GM15510 (cell line): ENCODE measurements around the gene EEFSEC.
A peak's percentile ranks its signal among the peaks of the same experiment; 100 is the strongest.

Experiments
- POLR2A ChIP-seq: IDR thresholded peaks from 3 replicates; pipeline ENCODE4 v1.6.1; 2011; ENCODE audit warnings: borderline replicate concordance; ENCODE audit not compliant: insufficient read length; ENCODE audit errors: extremely low read depth

The EEFSEC gene, protein sequence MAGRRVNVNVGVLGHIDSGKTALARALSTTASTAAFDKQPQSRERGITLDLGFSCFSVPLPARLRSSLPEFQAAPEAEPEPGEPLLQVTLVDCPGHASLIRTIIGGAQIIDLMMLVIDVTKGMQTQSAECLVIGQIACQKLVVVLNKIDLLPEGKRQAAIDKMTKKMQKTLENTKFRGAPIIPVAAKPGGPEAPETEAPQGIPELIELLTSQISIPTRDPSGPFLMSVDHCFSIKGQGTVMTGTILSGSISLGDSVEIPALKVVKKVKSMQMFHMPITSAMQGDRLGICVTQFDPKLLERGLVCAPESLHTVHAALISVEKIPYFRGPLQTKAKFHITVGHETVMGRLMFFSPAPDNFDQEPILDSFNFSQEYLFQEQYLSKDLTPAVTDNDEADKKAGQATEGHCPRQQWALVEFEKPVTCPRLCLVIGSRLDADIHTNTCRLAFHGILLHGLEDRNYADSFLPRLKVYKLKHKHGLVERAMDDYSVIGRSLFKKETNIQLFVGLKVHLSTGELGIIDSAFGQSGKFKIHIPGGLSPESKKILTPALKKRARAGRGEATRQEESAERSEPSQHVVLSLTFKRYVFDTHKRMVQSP

DNA sequence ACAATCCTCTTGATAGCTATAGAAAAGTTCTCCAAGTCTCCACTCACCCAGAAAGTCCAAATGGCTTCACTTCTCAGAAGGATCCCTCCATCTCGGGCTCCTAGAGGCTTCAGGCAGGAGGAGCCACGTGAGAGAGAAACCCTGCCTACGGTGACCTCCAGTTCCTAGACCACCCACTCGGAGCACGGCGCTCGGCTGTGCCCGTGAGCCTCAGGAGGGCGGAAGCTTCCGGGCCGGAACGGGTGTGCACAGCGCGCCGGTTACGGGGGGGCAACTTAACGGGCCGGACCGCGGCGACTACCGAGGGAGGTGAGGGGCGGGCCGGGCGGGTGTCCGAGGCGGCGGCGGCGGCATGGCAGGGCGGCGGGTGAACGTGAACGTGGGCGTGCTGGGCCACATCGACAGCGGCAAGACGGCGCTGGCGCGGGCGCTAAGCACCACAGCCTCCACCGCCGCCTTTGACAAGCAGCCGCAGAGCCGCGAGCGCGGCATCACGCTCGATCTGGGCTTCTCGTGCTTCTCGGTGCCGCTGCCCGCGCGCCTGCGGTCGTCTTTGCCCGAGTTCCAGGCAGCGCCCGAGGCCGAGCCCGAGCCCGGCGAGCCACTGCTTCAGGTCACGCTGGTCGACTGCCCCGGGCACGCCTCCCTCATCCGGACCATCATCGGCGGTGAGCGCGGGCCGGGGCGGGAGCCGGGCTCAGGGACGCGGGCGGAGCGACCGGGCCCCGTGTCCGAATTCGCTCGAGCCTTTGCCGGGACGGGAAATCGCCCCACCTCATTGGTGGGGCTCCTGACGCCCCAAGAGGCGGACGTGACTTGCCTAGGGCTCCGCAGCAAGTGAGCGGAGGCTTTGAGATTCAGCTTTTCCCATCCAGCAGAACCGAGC, at the start of gene EEFSEC:
Gene EEFSEC, plus strand, starts transcription at position 326 of the 886 bp plus-strand sequence. Its CDS starts 27 bp downstream, at position 353.
- peak; percentile 77 for TF ChIP-seq POLR2A

DNA sequence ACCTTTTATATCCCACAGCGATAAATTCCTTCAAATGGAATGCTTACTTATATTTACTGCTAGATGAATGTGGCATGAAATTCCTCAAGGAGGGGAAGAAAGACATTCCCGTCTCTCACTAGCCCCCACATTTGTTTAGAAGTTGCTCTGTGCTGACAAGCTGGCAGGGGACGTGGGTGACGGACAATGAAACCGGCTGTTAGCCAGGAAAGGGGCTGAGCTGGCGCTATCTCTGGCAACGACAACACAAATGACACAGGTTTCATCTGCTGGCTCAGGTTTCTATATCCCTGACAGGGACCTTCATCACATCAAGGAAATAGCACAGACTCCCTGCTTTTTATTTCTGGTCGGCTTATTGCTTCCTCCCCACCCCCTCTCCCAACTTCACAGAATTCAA, 45.4 kb upstream of the EEFSEC start:
- no peak for TF ChIP-seq POLR2A

DNA sequence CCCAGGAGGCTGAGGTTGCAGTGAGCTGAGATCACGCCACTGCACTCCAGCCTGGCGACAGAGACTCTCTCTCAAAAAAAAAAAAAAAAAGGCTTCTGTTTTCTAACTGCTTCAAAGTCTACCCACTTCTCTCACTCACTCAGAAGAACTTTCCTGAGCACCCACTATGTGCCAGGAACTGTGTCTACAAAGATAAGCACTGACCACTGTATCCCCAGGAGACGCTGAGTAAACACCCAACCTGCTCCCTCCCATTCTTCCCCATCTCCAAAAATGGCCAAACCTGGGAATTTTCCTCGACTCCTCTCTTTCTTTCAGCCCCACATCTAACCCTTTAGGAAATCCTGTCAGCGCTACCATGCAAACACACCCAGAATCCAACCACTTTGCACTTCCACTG, 42.1 kb upstream of the EEFSEC start:
- no peak for TF ChIP-seq POLR2A

DNA sequence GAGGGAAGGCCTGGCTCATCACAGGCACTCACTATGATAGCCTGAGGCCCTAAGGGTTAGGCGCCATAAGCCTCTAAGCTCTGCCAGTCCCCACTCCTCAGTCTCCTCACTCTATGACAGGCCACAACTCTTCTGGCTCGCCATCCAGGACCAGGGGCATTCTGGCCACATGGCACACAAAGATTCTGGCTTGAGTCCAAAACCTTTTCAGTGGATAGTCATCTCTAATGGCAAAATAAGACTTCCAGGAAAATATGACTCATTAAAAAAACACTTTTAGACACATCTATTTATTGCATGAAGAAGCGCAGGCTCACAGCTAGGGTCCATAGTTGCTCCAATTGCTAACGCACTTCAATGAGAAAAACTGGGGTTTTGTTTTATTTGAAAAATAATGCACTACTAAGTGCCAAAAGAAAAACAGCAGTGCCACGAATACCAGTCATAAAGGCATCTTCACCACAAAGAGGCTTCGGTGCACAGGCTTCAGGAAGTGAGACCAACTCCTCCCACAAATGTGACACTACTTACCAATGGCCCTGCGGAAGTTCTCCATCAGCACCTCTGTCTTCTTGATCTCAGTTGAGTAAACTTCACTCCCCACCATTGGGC, 40.8 kb upstream of the EEFSEC start:
- no peak for TF ChIP-seq POLR2A

DNA sequence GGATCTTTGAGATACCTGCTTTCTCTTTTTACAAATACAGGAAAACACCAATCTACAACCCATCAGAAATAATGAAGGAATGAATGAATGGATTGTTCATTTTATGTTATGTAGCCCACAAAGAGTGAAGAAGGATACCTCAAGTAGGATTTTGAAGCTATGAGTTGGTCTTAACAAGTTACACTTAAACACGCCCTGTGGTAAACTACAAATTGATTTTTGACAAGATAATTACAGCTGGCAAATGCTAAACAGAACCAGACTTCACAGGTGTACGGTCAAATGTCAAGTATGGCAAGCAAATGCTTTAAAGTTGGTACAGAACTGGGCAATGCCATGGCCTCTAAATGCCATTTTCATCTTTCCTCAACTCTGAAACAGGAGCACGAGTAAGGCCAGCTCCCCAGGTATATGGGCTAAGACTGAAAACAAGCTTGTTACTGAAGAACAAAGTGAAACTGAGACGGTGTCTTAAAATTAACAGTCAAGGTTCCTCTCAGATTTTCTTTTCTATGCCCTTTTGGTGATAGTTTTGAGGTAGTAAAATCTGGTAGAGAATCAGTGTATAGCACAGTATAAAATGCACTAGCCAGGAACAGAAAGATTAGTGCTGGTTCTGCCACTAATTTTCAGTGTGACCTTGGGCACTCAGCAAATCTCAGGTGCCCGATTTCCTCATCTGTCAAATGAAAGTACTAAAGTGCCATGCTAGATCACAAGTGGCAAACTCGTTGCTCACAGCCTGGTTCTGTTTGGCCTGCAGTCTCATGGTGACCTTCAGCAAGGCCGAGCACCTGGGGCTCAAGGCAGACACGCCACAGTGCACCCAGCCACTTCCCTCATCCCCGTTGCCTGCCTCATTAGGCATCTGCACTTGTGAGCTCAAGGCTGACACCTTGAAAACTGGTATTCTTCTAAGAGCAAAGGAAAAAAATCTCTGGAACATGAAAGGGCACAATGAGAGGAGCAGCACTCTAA, 39.2 kb upstream of the EEFSEC start:
- TF ChIP-seq POLR2A, result no peak

DNA sequence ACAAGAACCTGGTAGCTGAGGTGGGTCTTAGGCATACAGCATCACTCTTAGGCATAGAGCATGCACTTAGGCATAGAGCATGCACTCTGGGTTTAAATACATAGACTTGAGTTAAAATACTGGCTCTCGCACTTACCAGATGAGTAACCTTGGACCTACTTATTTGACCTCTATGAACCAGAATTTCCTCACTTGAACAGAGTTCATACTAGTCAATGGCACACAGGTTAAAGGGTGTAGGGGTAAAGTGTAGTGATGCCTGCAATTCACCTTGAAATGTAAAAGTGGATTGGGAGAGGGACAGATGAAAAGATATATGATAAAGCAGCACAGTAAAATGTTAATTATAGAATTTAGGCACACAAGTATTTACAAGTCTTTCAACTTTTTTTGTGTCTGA, 31.3 kb upstream of the EEFSEC start:
- TF ChIP-seq POLR2A, result no peak

DNA sequence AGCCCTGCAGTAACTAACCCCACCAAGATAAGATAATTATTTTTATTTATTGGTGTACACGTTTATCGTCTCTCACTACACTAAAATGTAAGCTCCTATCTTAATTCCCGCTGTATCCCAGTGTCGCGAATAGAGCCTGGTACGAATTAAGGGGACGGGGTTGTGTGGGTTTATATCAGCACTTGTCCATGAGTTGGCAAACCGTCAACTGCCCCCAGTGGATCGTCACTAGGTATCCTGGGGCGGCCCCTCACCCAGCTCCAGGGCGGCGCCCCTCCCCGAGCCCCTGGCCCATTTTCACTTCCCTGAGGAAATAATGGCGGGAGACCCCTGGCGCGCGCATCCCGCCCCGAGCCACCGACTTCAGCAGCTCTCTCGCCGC, 30.1 kb upstream of the EEFSEC start:
- TF ChIP-seq POLR2A, result no peak

DNA sequence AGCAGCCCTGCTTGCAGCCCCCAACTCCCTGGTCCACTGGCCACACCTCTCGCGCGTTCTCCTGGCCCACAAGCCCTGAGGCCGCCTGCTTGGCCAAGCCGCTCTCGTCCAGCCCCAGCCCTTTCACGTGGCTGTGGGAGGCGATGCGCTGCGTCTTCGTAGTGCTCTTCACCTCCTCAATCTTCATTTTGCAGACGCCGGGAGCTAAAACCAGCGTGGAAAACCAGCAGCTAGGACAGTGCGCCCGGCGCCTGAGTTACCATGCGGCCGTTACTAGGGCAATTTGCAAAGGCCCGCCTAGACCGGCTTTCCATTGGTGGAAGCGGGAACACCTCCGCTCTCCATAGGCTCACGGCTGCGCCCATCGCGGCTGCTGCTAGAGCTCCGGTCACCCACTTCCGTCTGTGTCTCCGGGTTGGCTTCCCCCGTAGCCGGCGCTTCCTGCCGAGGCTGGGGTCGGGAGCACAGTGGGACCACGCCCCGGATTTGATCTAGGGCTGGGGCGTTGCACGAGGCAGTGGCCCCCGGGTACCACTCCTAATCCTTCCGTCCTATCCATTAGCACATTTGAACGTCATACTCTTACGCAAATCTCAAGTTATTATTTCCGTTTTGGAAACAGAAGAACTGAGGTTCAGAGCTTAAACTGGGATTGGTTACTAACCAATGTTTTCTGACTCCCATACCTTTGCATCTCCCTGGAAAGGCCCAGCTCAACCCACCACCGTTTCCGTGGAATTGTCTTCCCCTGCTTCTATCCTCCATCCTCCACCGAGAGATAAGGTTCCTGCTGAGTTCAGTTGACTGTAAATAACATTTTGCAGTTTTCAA, 29.5 kb upstream of the EEFSEC start, which contains the start of gene RUVBL1:
Gene RUVBL1, minus strand, starts transcription at position 275 of the 831 bp plus-strand sequence. Its CDS starts 88 bp downstream, at position 187.
- TF ChIP-seq POLR2A, result peak; percentile 59

DNA sequence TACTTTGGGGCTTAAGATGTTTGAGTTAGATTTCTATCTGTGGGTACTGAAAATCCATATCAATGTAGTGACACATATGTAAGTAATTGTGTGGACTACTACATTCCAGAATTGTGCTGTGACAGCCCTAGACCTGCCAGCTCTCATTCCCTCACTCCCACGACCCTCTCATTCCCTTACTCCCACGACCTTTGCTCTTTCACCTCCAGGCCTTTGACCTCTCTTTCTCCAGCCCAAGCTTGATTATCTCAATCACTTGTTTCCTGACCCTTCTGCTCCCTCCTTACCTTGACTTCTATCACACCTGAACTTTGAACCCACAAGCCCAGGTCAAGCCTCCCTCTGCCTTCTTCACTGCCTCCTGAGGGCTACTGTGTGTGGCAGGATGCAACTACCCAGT, 26.0 kb upstream of the EEFSEC start:
- no peak for TF ChIP-seq POLR2A

DNA sequence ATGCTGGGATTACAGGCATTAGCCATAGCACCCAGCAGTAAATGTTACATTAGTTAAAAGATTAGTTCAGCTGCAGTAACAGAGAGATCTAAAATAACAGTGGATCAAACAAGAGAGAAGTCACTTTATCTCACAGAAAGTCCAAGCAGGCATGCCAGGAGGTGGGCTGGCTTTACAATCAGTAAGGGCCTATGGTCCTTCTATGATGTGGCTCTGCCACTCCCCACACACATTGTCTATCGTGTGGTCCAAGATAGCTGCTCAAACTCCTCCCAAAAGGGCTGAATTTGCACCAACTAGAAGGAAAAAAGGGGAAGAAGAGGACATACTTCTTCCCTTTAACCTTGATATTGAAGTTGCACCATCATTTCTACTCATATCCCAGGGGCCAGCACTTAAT, 25.0 kb upstream of the EEFSEC start:
- TF ChIP-seq POLR2A, result no peak

DNA sequence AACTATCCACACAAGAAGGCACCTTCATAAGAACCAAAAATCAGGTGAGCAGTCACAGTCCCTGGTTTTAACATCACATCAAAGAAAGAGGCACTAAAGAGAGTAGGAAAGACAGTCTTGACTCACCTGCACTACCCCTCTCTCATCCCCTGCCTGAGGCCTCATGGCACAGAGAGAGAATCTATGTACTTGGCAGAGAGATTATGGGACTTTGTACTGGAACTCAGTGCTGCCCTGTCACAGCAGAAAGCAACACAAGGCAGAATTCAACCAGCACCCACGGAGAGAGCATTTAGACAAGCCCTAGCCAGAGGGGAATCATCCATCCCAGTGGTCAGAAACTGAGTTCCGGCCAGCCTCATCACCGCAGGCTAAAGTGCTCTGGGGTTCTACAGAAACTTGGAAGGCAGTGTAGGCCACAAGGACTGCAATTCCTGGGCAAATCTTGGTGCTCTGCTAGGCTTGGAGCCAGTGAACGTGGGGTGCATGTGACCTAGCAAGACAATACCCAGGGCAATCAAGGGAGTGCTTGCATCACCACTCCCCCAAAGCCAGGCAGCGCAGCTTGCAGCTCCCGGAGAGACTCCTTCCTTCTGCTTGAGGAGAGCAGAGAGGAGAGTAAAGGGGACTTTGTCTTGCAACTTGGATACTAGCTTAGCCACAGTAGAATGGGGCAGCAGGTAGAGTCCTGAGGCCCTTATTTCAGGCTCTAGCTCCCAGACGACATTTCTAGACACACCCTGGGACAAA, 21.2 kb upstream of the EEFSEC start:
- TF ChIP-seq POLR2A, result no peak

DNA sequence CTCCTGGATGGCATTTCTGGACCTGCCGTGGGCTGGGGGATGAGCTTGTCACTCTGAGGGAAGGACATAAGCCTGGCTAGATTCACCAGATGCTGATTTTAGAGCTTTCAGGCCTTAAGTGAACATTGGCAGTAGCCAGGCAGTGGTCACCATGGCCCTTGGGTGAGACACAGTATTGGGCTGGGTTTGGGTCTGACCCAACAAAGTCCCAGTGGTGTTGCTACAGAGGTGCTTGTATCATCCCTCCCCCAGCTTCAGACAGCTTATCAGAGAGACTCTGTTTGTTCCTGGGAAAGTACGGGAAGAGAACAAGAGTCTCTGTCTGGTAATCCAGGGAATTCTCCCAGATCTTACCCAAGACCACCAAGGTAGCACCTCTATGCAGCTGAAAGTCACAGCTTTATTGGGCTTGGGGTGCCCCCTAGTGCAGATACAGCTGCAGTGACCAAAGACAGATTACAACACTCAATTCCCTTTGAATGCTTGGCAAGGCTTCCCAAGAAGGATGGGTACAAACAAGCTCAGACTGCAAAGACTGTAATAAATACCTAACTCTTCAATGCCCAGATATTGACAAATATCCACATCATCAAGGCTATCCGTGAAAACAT, 19.9 kb upstream of the EEFSEC start:
- TF ChIP-seq POLR2A, result no peak
